Measurements from ENCODE around the gene SPSB1.

SPSB1 gene

GRCh38 chr1:9397997-9398526 lies 105.4 kb downstream of the SPSB1 start:
- no peak for DNase-seq

- no peak for DNase-seq
These were observed 107.1 kb downstream of the SPSB1 start for GRCh38 chr1:9399510-9400424.

- no peak for DNase-seq
These were observed 107.9 kb downstream of the SPSB1 start for GRCh38 chr1:9400425-9401079.

- no peak for DNase-seq
These were observed 108.4 kb downstream of the SPSB1 start for GRCh38 chr1:9401080-9401453.

- DNase-seq, result no peak
These were observed 109.5 kb downstream of the SPSB1 start for GRCh38 chr1:9402256-9402616.

GRCh38 chr1:9402717-9403225 lies 110.1 kb downstream of the SPSB1 start:
- DNase-seq, result no peak

- DNase-seq, result no peak
These were observed 111.6 kb downstream of the SPSB1 start for GRCh38 chr1:9404117-9404914.

GRCh38 chr1:9406111-9406510 lies 113.4 kb downstream of the SPSB1 start:
- no peak for DNase-seq

GRCh38 chr1:9410737-9411297 lies 118.1 kb downstream of the SPSB1 start:
- DNase-seq, result no peak

- DNase-seq, result peak; percentile 44
These were observed 120.6 kb downstream of the SPSB1 start for GRCh38 chr1:9413071-9413876.

GRCh38 chr1:9413877-9414213 lies 121.2 kb downstream of the SPSB1 start:
- no peak for DNase-seq

- no peak for DNase-seq
These were observed 123.8 kb downstream of the SPSB1 start for GRCh38 chr1:9416506-9416905.

GRCh38 chr1:9416918-9417500 lies 124.3 kb downstream of the SPSB1 start:
- DNase-seq, result no peak

GRCh38 chr1:9417695-9418094 lies 125.0 kb downstream of the SPSB1 start:
- DNase-seq, result peak; percentile 33

GRCh38 chr1:9418851-9419250 lies 126.2 kb downstream of the SPSB1 start:
- DNase-seq, result no peak

All from activated T-cell treated with anti-CD3 and anti-CD28 coated beads, Interleukin-2, amount 50 U/mL, for 1 hour (primary cell).